HL-60 (cell line): ENCODE data around the gene SUPT4H1.

Experiments
- GABPA ChIP-seq: IDR thresholded peaks from 2 replicates; pipeline ENCODE4 v1.6.1; 2012; ENCODE audit warnings: low read depth
- POLR2AphosphoS5 ChIP-seq: IDR thresholded peaks from 2 replicates; pipeline ENCODE4 v1.6.1; 2012; ENCODE audit warnings: low read depth
- SPI1 ChIP-seq: IDR thresholded peaks from 2 replicates; pipeline ENCODE4 v1.6.1; 2012; ENCODE audit warnings: low read depth, mild to moderate bottlenecking, borderline replicate concordance
- TF ChIP-seq, protein P1 (sequence below): IDR thresholded peaks from one replicate; pipeline ENCODE4 v1.5.1; 2011; ENCODE audit warnings: low read length, control low read depth, inconsistent platforms; ENCODE audit not compliant: insufficient read depth
- TF ChIP-seq, protein P2 (sequence below): IDR thresholded peaks from 2 replicates; pipeline ENCODE4 v1.6.1; 2012; ENCODE audit warnings: low read depth; ENCODE audit not compliant: insufficient replicate concordance

DNA sequence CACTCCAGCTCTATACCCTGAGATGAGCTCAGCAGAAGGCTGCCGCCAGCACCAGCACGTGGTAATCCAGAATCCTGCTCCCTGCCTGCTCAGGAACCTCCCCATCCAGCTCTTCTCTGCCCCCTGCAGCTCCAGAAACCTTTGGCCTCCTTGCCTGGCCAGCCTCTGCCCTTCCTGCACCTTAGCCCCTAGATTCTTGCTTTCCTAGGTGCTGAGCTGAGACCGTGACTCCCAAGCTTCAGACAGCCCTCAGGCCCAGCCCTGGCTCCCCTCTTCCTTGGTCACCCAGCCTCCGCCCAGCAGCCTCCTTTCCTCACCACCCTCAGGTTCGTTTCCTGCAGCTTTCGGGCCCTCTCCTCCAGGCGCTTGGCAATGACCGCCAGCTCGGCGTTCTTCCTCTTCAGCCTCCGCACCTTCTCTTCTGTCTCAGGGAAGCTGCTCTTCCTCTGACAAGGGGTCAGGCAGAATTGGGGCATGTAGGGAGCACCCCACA is 26.0 kb downstream of the SUPT4H1 start:
- TF ChIP-seq SPI1, result no peak
- TF ChIP-seq, protein P1, sequence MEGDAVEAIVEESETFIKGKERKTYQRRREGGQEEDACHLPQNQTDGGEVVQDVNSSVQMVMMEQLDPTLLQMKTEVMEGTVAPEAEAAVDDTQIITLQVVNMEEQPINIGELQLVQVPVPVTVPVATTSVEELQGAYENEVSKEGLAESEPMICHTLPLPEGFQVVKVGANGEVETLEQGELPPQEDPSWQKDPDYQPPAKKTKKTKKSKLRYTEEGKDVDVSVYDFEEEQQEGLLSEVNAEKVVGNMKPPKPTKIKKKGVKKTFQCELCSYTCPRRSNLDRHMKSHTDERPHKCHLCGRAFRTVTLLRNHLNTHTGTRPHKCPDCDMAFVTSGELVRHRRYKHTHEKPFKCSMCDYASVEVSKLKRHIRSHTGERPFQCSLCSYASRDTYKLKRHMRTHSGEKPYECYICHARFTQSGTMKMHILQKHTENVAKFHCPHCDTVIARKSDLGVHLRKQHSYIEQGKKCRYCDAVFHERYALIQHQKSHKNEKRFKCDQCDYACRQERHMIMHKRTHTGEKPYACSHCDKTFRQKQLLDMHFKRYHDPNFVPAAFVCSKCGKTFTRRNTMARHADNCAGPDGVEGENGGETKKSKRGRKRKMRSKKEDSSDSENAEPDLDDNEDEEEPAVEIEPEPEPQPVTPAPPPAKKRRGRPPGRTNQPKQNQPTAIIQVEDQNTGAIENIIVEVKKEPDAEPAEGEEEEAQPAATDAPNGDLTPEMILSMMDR, result no peak
- TF ChIP-seq, protein P2, sequence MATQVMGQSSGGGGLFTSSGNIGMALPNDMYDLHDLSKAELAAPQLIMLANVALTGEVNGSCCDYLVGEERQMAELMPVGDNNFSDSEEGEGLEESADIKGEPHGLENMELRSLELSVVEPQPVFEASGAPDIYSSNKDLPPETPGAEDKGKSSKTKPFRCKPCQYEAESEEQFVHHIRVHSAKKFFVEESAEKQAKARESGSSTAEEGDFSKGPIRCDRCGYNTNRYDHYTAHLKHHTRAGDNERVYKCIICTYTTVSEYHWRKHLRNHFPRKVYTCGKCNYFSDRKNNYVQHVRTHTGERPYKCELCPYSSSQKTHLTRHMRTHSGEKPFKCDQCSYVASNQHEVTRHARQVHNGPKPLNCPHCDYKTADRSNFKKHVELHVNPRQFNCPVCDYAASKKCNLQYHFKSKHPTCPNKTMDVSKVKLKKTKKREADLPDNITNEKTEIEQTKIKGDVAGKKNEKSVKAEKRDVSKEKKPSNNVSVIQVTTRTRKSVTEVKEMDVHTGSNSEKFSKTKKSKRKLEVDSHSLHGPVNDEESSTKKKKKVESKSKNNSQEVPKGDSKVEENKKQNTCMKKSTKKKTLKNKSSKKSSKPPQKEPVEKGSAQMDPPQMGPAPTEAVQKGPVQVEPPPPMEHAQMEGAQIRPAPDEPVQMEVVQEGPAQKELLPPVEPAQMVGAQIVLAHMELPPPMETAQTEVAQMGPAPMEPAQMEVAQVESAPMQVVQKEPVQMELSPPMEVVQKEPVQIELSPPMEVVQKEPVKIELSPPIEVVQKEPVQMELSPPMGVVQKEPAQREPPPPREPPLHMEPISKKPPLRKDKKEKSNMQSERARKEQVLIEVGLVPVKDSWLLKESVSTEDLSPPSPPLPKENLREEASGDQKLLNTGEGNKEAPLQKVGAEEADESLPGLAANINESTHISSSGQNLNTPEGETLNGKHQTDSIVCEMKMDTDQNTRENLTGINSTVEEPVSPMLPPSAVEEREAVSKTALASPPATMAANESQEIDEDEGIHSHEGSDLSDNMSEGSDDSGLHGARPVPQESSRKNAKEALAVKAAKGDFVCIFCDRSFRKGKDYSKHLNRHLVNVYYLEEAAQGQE, result peak; percentile 75
- TF ChIP-seq POLR2AphosphoS5, result no peak
- TF ChIP-seq GABPA, result no peak
